Fibroblast of lung (primary cell): ENCODE measurements around the gene JMJD6. TPM values are rescaled to one million over a fixed set of nuclear protein-coding genes. Genes with fewer than 3 reads are reported as not detected.

Experiments used
- DNase-seq, 2 donors: peaks; one replicate each; pipeline versions ENCODE4 v3.0.0 to v3.0.0-alpha.2; 2010; ENCODE audit warnings: low read depth in 2 of 2
- H2AFZ ChIP-seq: 2 replicates; pipeline ENCODE4 v1.5.1; 2012; ENCODE audit warnings: low read length, control low read depth, inconsistent platforms
- H3K27ac ChIP-seq: 2 replicates; pipeline ENCODE4 v1.5.1; 2011; ENCODE audit warnings: low read length, control low read depth; ENCODE audit not compliant: insufficient read depth
- H3K27me3 ChIP-seq: 2 replicates; pipeline ENCODE4 v1.5.1; 2011; ENCODE audit warnings: mild to moderate bottlenecking, low read length; ENCODE audit not compliant: control insufficient read depth, insufficient read depth
- H3K36me3 ChIP-seq: 2 replicates; pipeline ENCODE4 v1.5.1; 2011; ENCODE audit warnings: low read length; ENCODE audit not compliant: control insufficient read depth, insufficient read depth
- H3K4me1 ChIP-seq: 2 replicates; pipeline ENCODE4 v1.5.1; 2011; ENCODE audit warnings: low read length; ENCODE audit not compliant: control insufficient read depth, insufficient read depth; ENCODE audit errors: extremely low read depth
- H3K4me2 ChIP-seq: 2 replicates; pipeline ENCODE4 v1.5.1; 2011; ENCODE audit warnings: low read length, control low read depth; ENCODE audit not compliant: insufficient read depth; ENCODE audit errors: extremely low read depth
- H3K4me3 ChIP-seq, 4 experiments: fragments of 200-600 bp in 1 of 4; sonication (generic) in 1 of 4; replicated peaks in 1 of 4; 2 replicates each; pipeline ENCODE4 v1.5.1; 2011 to 2016; ENCODE audit warnings: low read length in 4 of 4, low read depth in 3 of 4, mild to moderate bottlenecking in 3 of 4, control low read depth in 2 of 4, inconsistent platforms in 1 of 4, mixed read lengths in 1 of 4; ENCODE audit not compliant: insufficient read depth in 1 of 4; ENCODE audit errors: control extremely low read depth in 1 of 4
- H3K79me2 ChIP-seq: 2 replicates; pipeline ENCODE4 v1.5.1; 2012; ENCODE audit warnings: mild to moderate bottlenecking, low read length, inconsistent platforms; ENCODE audit not compliant: control insufficient read depth, insufficient read depth
- H3K9ac ChIP-seq: 2 replicates; pipeline ENCODE4 v1.5.1; 2011; ENCODE audit warnings: mild to moderate bottlenecking, low read length, control low read depth; ENCODE audit not compliant: insufficient read depth
- H3K9me3 ChIP-seq: 2 replicates; pipeline ENCODE4 v1.5.1; 2012; ENCODE audit warnings: low read depth, low read length; ENCODE audit not compliant: control insufficient read depth, insufficient read depth
- H4K20me1 ChIP-seq: 2 replicates; pipeline ENCODE4 v1.5.1; 2011; ENCODE audit warnings: low read length; ENCODE audit not compliant: control insufficient read depth, insufficient read depth; ENCODE audit errors: extremely low read depth
- EZH2 ChIP-seq: IDR thresholded peaks from 2 replicates; pipeline ENCODE4 v1.5.1; 2012; ENCODE audit warnings: low read length, control low read depth, mild to moderate bottlenecking; ENCODE audit errors: missing control alignments
- polyA plus RNA-seq, 2 donors: library from polyadenylated mRNA; depleted of rRNA in 1 of 2; stranded (reverse) in 1 of 2; unstranded in 1 of 2; fragments of >200 nt; gene quantifications; 2 replicates each; pipeline ENCODE4 v1.2.1, GENCODE V29; 2011 to 2012; ENCODE audit warnings: missing spikeins in 1 of 2
- total RNA-seq: library from RNA; depleted of rRNA; stranded (reverse); fragments of >200 nt; gene quantifications from 2 replicates; pipeline ENCODE4 v1.2.1, GENCODE V29; 2014
- TF ChIP-seq, protein P1 (sequence below), 2 donors: IDR thresholded peaks in 1 of 2; conservative IDR thresholded peaks in 1 of 2; 1 replicate in 1 of 2; 2 replicates in 1 of 2; pipeline ENCODE4 v1.5.1; 2011 to 2012; ENCODE audit warnings: low read length in 2 of 2, control low read depth in 1 of 2, inconsistent platforms in 1 of 2, low read depth in 1 of 2, mild to moderate bottlenecking in 1 of 2

The JMJD6 gene
- total and polyA plus RNA-seq, 2 donors (not counting 1 experiment from before 2014, with no cell fraction given) = 16.2 to 17.7 TPM

DNA sequence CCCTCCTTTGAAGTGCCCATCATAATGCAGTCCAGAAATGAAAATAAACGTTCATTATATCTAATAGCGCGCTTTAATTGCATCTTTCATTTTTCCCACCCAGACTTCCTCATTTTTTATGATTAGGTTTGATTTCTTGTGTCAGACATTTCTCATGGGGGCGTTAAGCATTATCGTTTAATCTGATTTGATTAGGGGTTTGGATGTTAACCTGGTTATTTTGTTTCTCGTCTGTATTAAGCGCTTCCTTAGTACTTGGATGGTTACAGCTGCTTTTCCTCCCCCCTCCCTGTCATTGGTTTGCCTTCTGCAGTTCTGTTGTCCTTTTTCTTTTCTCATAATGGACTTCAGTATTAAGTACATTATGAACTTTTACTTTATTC lies 12.1 kb upstream of the JMJD6 start:
- Histone ChIP-seq H3K4me2 (peak overlapping the region; percentile 86), H4K20me1 (no peaks in the 10 kb centered on the region), H3K9ac (peak overlapping the region; percentile 94), H3K27ac (peak overlapping the region; percentile 98), H3K4me1 (peaks cover 8% of the 10 kb centered on the region), H3K27me3 (no peaks in the 10 kb centered on the region), H3K9me3 (no peaks in the 10 kb centered on the region), H3K36me3 (peaks cover 10% of the 10 kb centered on the region), H2AFZ (peak overlapping the region; percentile 77), H3K4me3 (peak overlapping the region; percentile 73 to 98 (median 86)), H3K79me2 (peaks cover 44% of the 10 kb centered on the region)
- DNase-seq = peak in 1 of 2 donors; percentile 21
- TF ChIP-seq, protein P1, sequence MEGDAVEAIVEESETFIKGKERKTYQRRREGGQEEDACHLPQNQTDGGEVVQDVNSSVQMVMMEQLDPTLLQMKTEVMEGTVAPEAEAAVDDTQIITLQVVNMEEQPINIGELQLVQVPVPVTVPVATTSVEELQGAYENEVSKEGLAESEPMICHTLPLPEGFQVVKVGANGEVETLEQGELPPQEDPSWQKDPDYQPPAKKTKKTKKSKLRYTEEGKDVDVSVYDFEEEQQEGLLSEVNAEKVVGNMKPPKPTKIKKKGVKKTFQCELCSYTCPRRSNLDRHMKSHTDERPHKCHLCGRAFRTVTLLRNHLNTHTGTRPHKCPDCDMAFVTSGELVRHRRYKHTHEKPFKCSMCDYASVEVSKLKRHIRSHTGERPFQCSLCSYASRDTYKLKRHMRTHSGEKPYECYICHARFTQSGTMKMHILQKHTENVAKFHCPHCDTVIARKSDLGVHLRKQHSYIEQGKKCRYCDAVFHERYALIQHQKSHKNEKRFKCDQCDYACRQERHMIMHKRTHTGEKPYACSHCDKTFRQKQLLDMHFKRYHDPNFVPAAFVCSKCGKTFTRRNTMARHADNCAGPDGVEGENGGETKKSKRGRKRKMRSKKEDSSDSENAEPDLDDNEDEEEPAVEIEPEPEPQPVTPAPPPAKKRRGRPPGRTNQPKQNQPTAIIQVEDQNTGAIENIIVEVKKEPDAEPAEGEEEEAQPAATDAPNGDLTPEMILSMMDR (conservative IDR thresholded peaks at IDR 0.05 in 1 of 2, IDR thresholded peaks at IDR 0.05 in 1 of 2; ENCODE audit: low read depth in 1 of 2, low read length in 2 of 2) = no peak
- no peak for TF ChIP-seq EZH2

GRCh38 chr17:76737676-76738467 lies 11.5 kb upstream of the JMJD6 start, which contains the start of gene MFSD11:
Gene MFSD11, plus strand, starts transcription at chr17:76738119. Its CDS starts 234 bp downstream, at chr17:76738353.
- Histone ChIP-seq H3K79me2 (peaks cover 50% of the 10 kb centered on the region), H4K20me1 (no peaks in the 10 kb centered on the region), H3K4me1 (peaks cover 8% of the 10 kb centered on the region), H3K9ac (peak within 1 kb of the TSS; percentile 94), H3K9me3 (no peaks in the 10 kb centered on the region), H3K27ac (peak within 1 kb of the TSS; percentile 98), H3K4me2 (peak within 1 kb of the TSS; percentile 86), H3K36me3 (peaks cover 13% of the 10 kb centered on the region), H3K4me3 (peak within 1 kb of the TSS; percentile 93 to 98 (median 94)), H2AFZ (peak within 1 kb of the TSS; percentile 77), H3K27me3 (no peaks in the 10 kb centered on the region)
- DNase-seq = peak; percentile 92 to 95
- TF ChIP-seq, protein P1 (conservative IDR thresholded peaks at IDR 0.05 in 1 of 2, IDR thresholded peaks at IDR 0.05 in 1 of 2; ENCODE audit: low read depth in 1 of 2, low read length in 2 of 2) = no peak
- TF ChIP-seq EZH2 = no peak

DNA sequence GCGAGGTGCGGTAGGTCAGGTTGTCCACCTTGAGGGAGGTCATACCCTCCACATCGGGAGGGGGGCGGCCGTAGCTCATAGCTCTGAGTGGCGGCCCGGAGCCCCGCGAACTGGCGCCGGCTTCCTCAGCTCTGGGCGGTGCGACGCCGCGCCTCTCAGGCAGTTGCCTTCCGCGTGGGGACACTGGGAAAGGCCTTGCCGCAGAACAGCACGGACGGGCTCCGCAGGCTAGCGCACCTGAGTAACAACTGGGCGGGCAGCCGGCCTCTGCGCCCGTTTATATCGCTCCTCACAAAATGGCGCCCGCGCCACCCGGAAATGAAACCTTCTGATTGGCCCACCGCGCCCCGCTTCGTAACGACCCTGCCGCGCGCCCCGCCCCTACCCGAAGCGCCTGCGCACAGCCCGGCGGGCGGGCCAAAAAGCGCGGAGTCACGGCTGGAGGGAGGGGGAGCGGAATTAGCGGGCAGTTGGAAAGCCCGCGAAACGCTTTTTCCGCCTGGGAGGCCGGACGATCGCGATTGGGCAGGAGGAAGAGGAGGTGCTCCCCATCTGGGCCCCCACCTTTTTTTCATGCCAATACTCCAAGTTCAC lies 10.8 kb upstream of the JMJD6 start, which contains the start of gene SRSF2:
SRSF2 (minus strand) TSS at position 250 of the 594 bp plus-strand sequence; CDS start at position 79, 171 bp downstream.
- Histone ChIP-seq H3K9me3 (no peaks in the 10 kb centered on the region), H3K79me2 (peaks cover 55% of the 10 kb centered on the region), H3K9ac (peak within 1 kb of the TSS; percentile 94), H3K4me1 (peaks cover 10% of the 10 kb centered on the region), H4K20me1 (no peaks in the 10 kb centered on the region), H3K27me3 (no peaks in the 10 kb centered on the region), H3K4me2 (peak within 1 kb of the TSS; percentile 95), H3K4me3 (peak within 1 kb of the TSS; percentile 93 to 98 (median 94)), H3K36me3 (peaks cover 14% of the 10 kb centered on the region), H2AFZ (peak within 1 kb of the TSS; percentile 77), H3K27ac (peak within 1 kb of the TSS; percentile 98)
- no peak for TF ChIP-seq EZH2
- TF ChIP-seq, protein P1 (conservative IDR thresholded peaks at IDR 0.05 in 1 of 2, IDR thresholded peaks at IDR 0.05 in 1 of 2; ENCODE audit: low read depth in 1 of 2, low read length in 2 of 2) = no peak
- DNase-seq = peak; percentile 98
